Measurements from ENCODE around the gene LEKR1.
"Not testable (repeated sequence)": the region's sequence is repeated elsewhere in the genome, so short reads cannot be mapped to it uniquely, and the experiment has no call there.

The LEKR1 gene

GRCh38 chr3:156808025-156808424, 18.1 kb upstream of the LEKR1 start:
- no peak for DNase-seq

GRCh38 chr3:156811089-156811862, 14.9 kb upstream of the LEKR1 start:
- DNase-seq: no peak

- peak; percentile 62 for DNase-seq
Observed at GRCh38 chr3:156812521-156813335, 13.4 kb upstream of the LEKR1 start.

- DNase-seq: no peak
Observed at GRCh38 chr3:156814295-156814694, 11.9 kb upstream of the LEKR1 start.

GRCh38 chr3:156816091-156816793, 9.9 kb upstream of the LEKR1 start:
- peak; percentile 85 for DNase-seq

- peak; percentile 96 for DNase-seq
Observed at GRCh38 chr3:156816794-156817645, 9.1 kb upstream of the LEKR1 start.

- no peak for DNase-seq
Observed at GRCh38 chr3:156817646-156818272, 8.4 kb upstream of the LEKR1 start.

- no peak for DNase-seq
Observed at GRCh38 chr3:156818273-156818651, 7.9 kb upstream of the LEKR1 start.

- no peak for DNase-seq
Observed at GRCh38 chr3:156818890-156819289, 7.3 kb upstream of the LEKR1 start.

- no peak for DNase-seq
Observed at GRCh38 chr3:156819842-156820691, 6.1 kb upstream of the LEKR1 start.

- no peak for DNase-seq
Observed at GRCh38 chr3:156820692-156821080, 5.5 kb upstream of the LEKR1 start.

- not testable (repeated sequence) for DNase-seq
Observed at GRCh38 chr3:156822626-156823260, 3.4 kb upstream of the LEKR1 start.

GRCh38 chr3:156825795-156826143, 384 bp upstream of the LEKR1 start:
- no peak for DNase-seq

GRCh38 chr3:156826896-156827882, 1.0 kb downstream of the LEKR1 start:
- DNase-seq: no peak

GRCh38 chr3:156831006-156831405, 4.9 kb downstream of the LEKR1 start:
- no peak for DNase-seq

GRCh38 chr3:156834435-156834834, 8.3 kb downstream of the LEKR1 start:
- DNase-seq: no peak

GRCh38 chr3:156834962-156835535, 8.9 kb downstream of the LEKR1 start:
- DNase-seq: no peak

- DNase-seq: no peak
Observed at GRCh38 chr3:156836701-156837100, 10.5 kb downstream of the LEKR1 start.

GRCh38 chr3:156837115-156837514, 11.0 kb downstream of the LEKR1 start:
- DNase-seq: no peak
